ENCODE results near the gene C1orf35. TPM values are rescaled to one million over a fixed set of nuclear protein-coding genes. Genes with fewer than 3 reads are reported as not detected.
"Not testable (repeated sequence)": the region's sequence is repeated elsewhere in the genome, so short reads cannot be mapped to it uniquely, and the experiment has no call there.

The C1orf35 gene
- polyA plus RNA-seq, 3 donors = 13.4 to 23.6 (median 23.2) TPM

- no peak for DNase-seq (ENCODE audit: extremely low read depth in 1 of 11, low read depth in 9 of 11, low spot score in 4 of 11)
Measured at GRCh38 chr1:228120351-228120750, 17.2 kb upstream of the C1orf35 start.

GRCh38 chr1:228118040-228118439, 14.9 kb upstream of the C1orf35 start:
- DNase-seq (ENCODE audit: extremely low read depth in 1 of 11, low read depth in 9 of 11, low spot score in 4 of 11) = no peak

GRCh38 chr1:228117335-228117734, 14.2 kb upstream of the C1orf35 start:
- DNase-seq (ENCODE audit: extremely low read depth in 1 of 11, low read depth in 9 of 11, low spot score in 4 of 11) = no peak

GRCh38 chr1:228114827-228115226, 11.7 kb upstream of the C1orf35 start:
- DNase-seq (ENCODE audit: extremely low read depth in 1 of 11, low read depth in 9 of 11, low spot score in 4 of 11) = no peak

GRCh38 chr1:228112617-228113016, 9.5 kb upstream of the C1orf35 start:
- DNase-seq (ENCODE audit: extremely low read depth in 1 of 11, low read depth in 9 of 11, low spot score in 4 of 11) = no peak

- no peak for DNase-seq (ENCODE audit: extremely low read depth in 1 of 11, low read depth in 9 of 11, low spot score in 4 of 11)
Measured at GRCh38 chr1:228112167-228112566, 9.0 kb upstream of the C1orf35 start.

- DNase-seq (ENCODE audit: extremely low read depth in 1 of 11, low read depth in 9 of 11, low spot score in 4 of 11) = not testable (repeated sequence)
Measured at GRCh38 chr1:228111315-228111714, 8.2 kb upstream of the C1orf35 start.

- no peak for DNase-seq (ENCODE audit: extremely low read depth in 1 of 11, low read depth in 9 of 11, low spot score in 4 of 11)
Measured at GRCh38 chr1:228110556-228110955, 7.4 kb upstream of the C1orf35 start.

GRCh38 chr1:228109962-228110488, 6.9 kb upstream of the C1orf35 start:
- peak in 5 of 11 donors; percentile 15 to 49 (median 44) for DNase-seq (ENCODE audit: extremely low read depth in 1 of 11, low read depth in 9 of 11, low spot score in 4 of 11)

GRCh38 chr1:228109073-228109961, 6.2 kb upstream of the C1orf35 start, which contains the start of gene MRPL55:
MRPL55 (minus strand) TSS chr1:228109299; CDS start chr1:228108260, 1,039 bp downstream.
- DNase-seq (ENCODE audit: extremely low read depth in 1 of 11, low read depth in 9 of 11, low spot score in 4 of 11) = peak; percentile 86 to 97 (median 96)

- DNase-seq (ENCODE audit: extremely low read depth in 1 of 11, low read depth in 9 of 11, low spot score in 4 of 11) = no peak
Measured at GRCh38 chr1:228108742-228109072, 5.6 kb upstream of the C1orf35 start.

GRCh38 chr1:228108055-228108690, 5.0 kb upstream of the C1orf35 start:
- no peak for DNase-seq (ENCODE audit: extremely low read depth in 1 of 11, low read depth in 9 of 11, low spot score in 4 of 11)

- DNase-seq (ENCODE audit: extremely low read depth in 1 of 11, low read depth in 9 of 11, low spot score in 4 of 11) = no peak
Measured at GRCh38 chr1:228107636-228108035, 4.5 kb upstream of the C1orf35 start.

- no peak for DNase-seq (ENCODE audit: extremely low read depth in 1 of 11, low read depth in 9 of 11, low spot score in 4 of 11)
Measured at GRCh38 chr1:228106800-228107054, 3.6 kb upstream of the C1orf35 start.

- no peak for DNase-seq (ENCODE audit: extremely low read depth in 1 of 11, low read depth in 9 of 11, low spot score in 4 of 11)
Measured at GRCh38 chr1:228105996-228106799, 3.1 kb upstream of the C1orf35 start.

- DNase-seq (ENCODE audit: extremely low read depth in 1 of 11, low read depth in 9 of 11, low spot score in 4 of 11) = no peak
Measured at GRCh38 chr1:228105270-228105995, 2.3 kb upstream of the C1orf35 start.

GRCh38 chr1:228104526-228105269, 1.6 kb upstream of the C1orf35 start:
- no peak for DNase-seq (ENCODE audit: extremely low read depth in 1 of 11, low read depth in 9 of 11, low spot score in 4 of 11)

Data from renal cortex interstitium (tissue), 11 donors.